HepG2 (cell line): ENCODE data around the gene SGCD. TPM values are rescaled to one million over a fixed set of nuclear protein-coding genes. Genes with fewer than 3 reads are reported as not detected.

ENCODE experiments used
- ADNP ChIP-seq: sonication (generic); formaldehyde crosslinking; IDR thresholded peaks from 2 replicates; pipeline ENCODE4 v1.4.0; 2020; ENCODE audit warnings: missing genetic modification reagents
- EHMT2 ChIP-seq: fragments of 200-600 bp; sonication (generic); IDR thresholded peaks from 2 replicates; pipeline ENCODE4 v1.7.0; 2017; ENCODE audit warnings: antibody characterized with exemption, low read depth, low read length, borderline replicate concordance
- PCBP1 ChIP-seq: fragments of 200-400 bp; formaldehyde crosslinking; IDR thresholded peaks from 2 replicates; pipeline ENCODE4 v1.6.1; 2017; ENCODE audit warnings: mild to moderate bottlenecking, low read depth, low read length, borderline replicate concordance
- PITX1 ChIP-seq: sonication (generic); formaldehyde crosslinking; IDR thresholded peaks from 2 replicates; pipeline ENCODE4 v1.5.1; 2020; ENCODE audit warnings: mild to moderate bottlenecking, missing genetic modification reagents
- PRDM10 ChIP-seq: sonication (generic); formaldehyde crosslinking; IDR thresholded peaks from 2 replicates; pipeline ENCODE4 v1.4.0; 2020; ENCODE audit warnings: low read depth, missing genetic modification reagents
- RELA ChIP-seq: sonication (generic); formaldehyde crosslinking; IDR thresholded peaks from 2 replicates; pipeline ENCODE4 v1.4.0; 2020; ENCODE audit warnings: missing genetic modification reagents
- RFX1 ChIP-seq: fragments of 450-650 bp; IDR thresholded peaks from 2 replicates; pipeline ENCODE4 v1.6.1; 2017
- SCMH1 ChIP-seq: sonication (generic); formaldehyde crosslinking; IDR thresholded peaks from 2 replicates; pipeline ENCODE4 v1.9.0; 2021; ENCODE audit warnings: missing genetic modification reagents, mild to moderate bottlenecking, borderline replicate concordance
- ZMAT5 ChIP-seq: sonication (generic); formaldehyde crosslinking; IDR thresholded peaks from 2 replicates; pipeline ENCODE4 v1.5.0; 2020; ENCODE audit warnings: mild to moderate bottlenecking, low read depth, missing genetic modification reagents, borderline replicate concordance
- ZSCAN12 ChIP-seq: sonication (generic); formaldehyde crosslinking; IDR thresholded peaks from 2 replicates; pipeline ENCODE4 v1.9.0; 2021; ENCODE audit warnings: mild to moderate bottlenecking, missing genetic modification reagents
- polyA plus RNA-seq, 8 experiments: library from polyadenylated mRNA; depleted of rRNA in 3 of 8; stranded (reverse) in 7 of 8; unstranded in 1 of 8; fragments of >200 nt; fragmentation: Illumina TruSeq in 4 of 8; extraction: Trizol in 4 of 8; gene quantifications; 2 replicates each; pipeline versions ENCODE4 v1.2.1 to v1.2.3, GENCODE V29; 2011 to 2016; ENCODE audit warnings: low read depth in 4 of 8, missing spikeins in 1 of 8, mixed read lengths in 1 of 8; ENCODE audit not compliant: insufficient read depth in 1 of 8
- total RNA-seq, 5 experiments: library from RNA; depleted of rRNA; stranded (reverse); fragments of >200 nt; fragmentation: Illumina TruSeq; extraction: Trizol; gene quantifications; 2 replicates each; pipeline ENCODE4 v1.2.3, GENCODE V29; 2016; ENCODE audit warnings: low read depth in 1 of 5

The SGCD gene
- total and polyA plus RNA-seq, 2 of the 13 experiments (the other 11 are each of a cell fraction or from before 2014, with no cell fraction given), result not detected

GRCh38 chr5:156456857-156457256 is 129.9 kb downstream of the SGCD start (continued):
- TF ChIP-seq PRDM10 (CRISPR knock-in tag) (no peak), EHMT2 (no peak), PCBP1 (no peak), RFX1 (no peak), PITX1 (CRISPR knock-in tag) (no peak), ZSCAN12 (CRISPR knock-in tag) (no peak), RELA (no peak), ADNP (CRISPR knock-in tag) (no peak), SCMH1 (CRISPR knock-in tag) (no peak), ZMAT5 (CRISPR knock-in tag) (no peak)
- TF ChIP-seq, all 625 proteins: peak for 0
